GM23248 (cell line): ENCODE measurements around the gene RNF207. TPM values are rescaled to one million over a fixed set of nuclear protein-coding genes. Genes with fewer than 3 reads are reported as not detected.

Source experiments
- DNase-seq: peaks from one replicate; pipeline ENCODE4 v3.0.0-alpha.2; 2015
- H2AFZ ChIP-seq: fragments of 200-600 bp; sonication (generic); 2 replicates; pipeline ENCODE4 v1.6.1; 2016; ENCODE audit warnings: antibody characterized with exemption
- H3F3A ChIP-seq: fragments of 200-600 bp; sonication (generic); 2 replicates; pipeline ENCODE4 v1.6.1; 2016; ENCODE audit warnings: mild to moderate bottlenecking, antibody characterized with exemption, mixed run types; ENCODE audit not compliant: insufficient read depth
- H3K27ac ChIP-seq: fragments of 200-600 bp; sonication (generic); 2 replicates; pipeline ENCODE4 v1.5.1; 2016; ENCODE audit warnings: mild to moderate bottlenecking
- H3K27me3 ChIP-seq: fragments of 200-600 bp; sonication (generic); replicated peaks from 2 replicates; pipeline ENCODE4 v1.6.1; 2016; ENCODE audit warnings: mild to moderate bottlenecking; ENCODE audit not compliant: insufficient read depth
- H3K36me3 ChIP-seq: fragments of 200-600 bp; sonication (generic); 2 replicates; pipeline ENCODE4 v1.6.1; 2016; ENCODE audit warnings: low read depth, mild to moderate bottlenecking
- H3K4me1 ChIP-seq: fragments of 200-600 bp; sonication (generic); 2 replicates; pipeline ENCODE4 v1.6.1; 2016; ENCODE audit warnings: mild to moderate bottlenecking; ENCODE audit not compliant: insufficient read depth
- H3K4me2 ChIP-seq: fragments of 200-600 bp; sonication (generic); one replicate; pipeline ENCODE4 v1.6.1; 2016; ENCODE audit warnings: mild to moderate bottlenecking; ENCODE audit not compliant: unreplicated experiment
- H3K4me3 ChIP-seq: fragments of 200-600 bp; sonication (generic); 2 replicates; pipeline ENCODE4 v1.5.1; 2016; ENCODE audit warnings: mild to moderate bottlenecking
- H3K79me2 ChIP-seq: fragments of 200-600 bp; sonication (generic); 2 replicates; pipeline ENCODE4 v1.6.1; 2016; ENCODE audit warnings: mild to moderate bottlenecking; ENCODE audit not compliant: insufficient read depth
- H3K9ac ChIP-seq: fragments of 200-600 bp; sonication (generic); 2 replicates; pipeline ENCODE4 v1.6.1; 2016; ENCODE audit warnings: mild to moderate bottlenecking
- H3K9me2 ChIP-seq: fragments of 200-600 bp; sonication (generic); 2 replicates; pipeline ENCODE4 v1.6.1; 2016; ENCODE audit warnings: mixed run types, mild to moderate bottlenecking, moderate library complexity; ENCODE audit not compliant: insufficient read depth
- H3K9me3 ChIP-seq: fragments of 200-600 bp; sonication (generic); one replicate; pipeline ENCODE4 v1.6.1; 2017; ENCODE audit warnings: low read depth
- H4K20me1 ChIP-seq: fragments of 200-600 bp; sonication (generic); 2 replicates; pipeline ENCODE4 v1.6.0; 2016; ENCODE audit not compliant: insufficient read depth
- EZH2 ChIP-seq: fragments of 200-600 bp; sonication (generic); IDR thresholded peaks from 2 replicates; pipeline ENCODE4 v1.6.1; 2018; ENCODE audit warnings: antibody characterized with exemption, mild to moderate bottlenecking; ENCODE audit not compliant: insufficient read depth, poor library complexity, severe bottlenecking
- EZH2phosphoT487 ChIP-seq: fragments of 200-600 bp; sonication (generic); IDR thresholded peaks from 2 replicates; pipeline ENCODE4 v1.6.1; 2018; ENCODE audit warnings: antibody characterized with exemption, moderate library complexity, mild to moderate bottlenecking, low read depth; ENCODE audit not compliant: insufficient read depth
- WGBS, 2 experiments: methylation state at CpG; one replicate each; pipeline ENCODE4 v1.1.6; 2015 to 2017; ENCODE audit warnings: low lambda C conversion rate in 2 of 2, low coverage in 1 of 2; ENCODE audit errors: missing lambda C conversion rate in 2 of 2; 5-methylcytosine and 5-hydroxymethylcytosine counted together
- in situ Hi-C: fragments of 300-500 bp; cut with MboI; formaldehyde crosslinking; loops from 2 replicates; pipeline ENCODE4 v1.15.0; 2020
- polyA plus RNA-seq: library from polyadenylated mRNA; unstranded; fragments of >200 nt; fragmentation: Nextera tagmentation; extraction: Ambion mirVana; gene quantifications from 2 replicates; pipeline ENCODE4 v1.2.1, GENCODE V29; 2016
- total RNA-seq: library from RNA; depleted of rRNA; stranded (reverse); fragments of >200 nt; shearing (Covaris generic); gene quantifications from 2 replicates; pipeline ENCODE4 v1.2.3, GENCODE V29; 2014; rRNA removed

Gene RNF207
- total and polyA plus RNA-seq, 2 experiments from 2014 or later, result 8.6 to 30.3 TPM

- Histone ChIP-seq H3K36me3 (no peaks in the 10 kb centered on the region), H3K27me3 (no peaks in the 10 kb centered on the region), H3F3A (0 out of 2 replicates have a peak, but pooled peaks cover 6% of the 10 kb centered on the region), H3K4me2 (no peak overlapping the region), H3K9me3 (no peaks in the 10 kb centered on the region), H3K79me2 (no peaks in the 10 kb centered on the region), H3K9ac (no peak overlapping the region), H3K4me1 (peaks cover 17% of the 10 kb centered on the region), H3K27ac (no peak overlapping the region), H3K4me3 (no peak overlapping the region), H2AFZ (no peak overlapping the region), H3K9me2 (no peaks in the 10 kb centered on the region), H4K20me1 (no peaks in the 10 kb centered on the region)
- TF ChIP-seq EZH2phosphoT487, result no peak
- TF ChIP-seq EZH2, result no peak
- no peak for DNase-seq
- in situ Hi-C loops, result no loop called here
- WGBS, 2 experiments, result 91 to 92% methylated on average over 13 to 14 of the region's 14 CpGs
These were observed 63.4 kb downstream of the RNF207 start for GRCh38 chr1:6269296-6269695.

GRCh38 chr1:6269720-6270400, 63.9 kb downstream of the RNF207 start:
- Histone ChIP-seq H3K79me2 (no peaks in the 10 kb centered on the region), H3K4me1 (peaks cover 17% of the 10 kb centered on the region), H3K4me3 (no peak overlapping the region), H3K9me2 (no peaks in the 10 kb centered on the region), H3K36me3 (no peaks in the 10 kb centered on the region), H3F3A (0 out of 2 replicates have a peak, but pooled peaks cover 6% of the 10 kb centered on the region), H3K9me3 (no peaks in the 10 kb centered on the region), H2AFZ (no peak overlapping the region), H3K9ac (no peak overlapping the region), H3K27me3 (no peaks in the 10 kb centered on the region), H3K4me2 (no peak overlapping the region), H3K27ac (no peak overlapping the region), H4K20me1 (no peaks in the 10 kb centered on the region)
- TF ChIP-seq EZH2phosphoT487 (no peak), EZH2 (no peak)
- DNase-seq, result no peak
- 71 to 72% methylated on average over 22 of the region's 22 CpGs for WGBS, 2 experiments
- in situ Hi-C loops, result no loop called here

GRCh38 chr1:6270401-6270800, 64.5 kb downstream of the RNF207 start:
- H3F3A ChIP-seq, result 0 out of 2 replicates have a peak, but pooled peaks cover 6% of the 10 kb centered on the region
- H3K4me2 ChIP-seq, result no peak overlapping the region
- H3K9me3 ChIP-seq, result no peaks in the 10 kb centered on the region
- DNase-seq, result no peak
- TF ChIP-seq EZH2 (no peak), EZH2phosphoT487 (no peak)
- H3K9me2 ChIP-seq, result no peaks in the 10 kb centered on the region
- WGBS, 2 experiments, result 71 to 72% methylated on average over 8 of the region's 8 CpGs
- H3K27me3 ChIP-seq, result no peaks in the 10 kb centered on the region
- no peak overlapping the region for H3K27ac ChIP-seq
- H4K20me1 ChIP-seq, result no peaks in the 10 kb centered on the region
- in situ Hi-C loops, result no loop called here
- H2AFZ ChIP-seq, result no peak overlapping the region
- H3K9ac ChIP-seq, result no peak overlapping the region
- peaks cover 17% of the 10 kb centered on the region for H3K4me1 ChIP-seq
- no peaks in the 10 kb centered on the region for H3K79me2 ChIP-seq
- H3K36me3 ChIP-seq, result no peaks in the 10 kb centered on the region
- no peak overlapping the region for H3K4me3 ChIP-seq

Other genes with a start within 250 kb of the RNF207 start
- gene NPHP4, start 213.7 kb upstream of the RNF207 start, total RNA-seq, result 4.0 and 7.8 TPM in 2 replicates
- 4.2 and 4.4 TPM in 2 replicates for gene NPHP4, start 213.7 kb upstream of the RNF207 start, polyA plus RNA-seq
- gene KCNAB2, start 160.2 kb upstream of the RNF207 start, total RNA-seq, result 3.5 and 4.8 TPM in 2 replicates
- 3.9 TPM in 2 replicates for gene KCNAB2, start 160.2 kb upstream of the RNF207 start, polyA plus RNA-seq
- gene CHD5, start 25.8 kb upstream of the RNF207 start, total RNA-seq, result 0.11 and 0.25 TPM in 2 replicates
- gene CHD5, start 25.8 kb upstream of the RNF207 start, polyA plus RNA-seq, result 0.10 TPM in 1 of 2 replicates, not detected in the other
- 101 and 127 TPM in 2 replicates for gene RPL22, start 6.5 kb upstream of the RNF207 start, total RNA-seq
- gene RPL22, start 6.5 kb upstream of the RNF207 start, polyA plus RNA-seq, result 124 and 137 TPM in 2 replicates
- gene ICMT, start 29.8 kb downstream of the RNF207 start, total RNA-seq, result 110 and 119 TPM in 2 replicates
- gene ICMT, start 29.8 kb downstream of the RNF207 start, polyA plus RNA-seq, result 69.4 and 71.5 TPM in 2 replicates
- not detected in 2 replicates for gene HES3, start 38.1 kb downstream of the RNF207 start, total RNA-seq
- not detected in 2 replicates for gene HES3, start 38.1 kb downstream of the RNF207 start, polyA plus RNA-seq
- gene GPR153, start 55.0 kb downstream of the RNF207 start, total RNA-seq, result 8.0 and 8.6 TPM in 2 replicates
- gene GPR153, start 55.0 kb downstream of the RNF207 start, polyA plus RNA-seq, result 0.69 and 0.84 TPM in 2 replicates
- gene ACOT7, start 187.6 kb downstream of the RNF207 start, total RNA-seq, result 20.0 and 25.7 TPM in 2 replicates
- gene ACOT7, start 187.6 kb downstream of the RNF207 start, polyA plus RNA-seq, result 74.7 and 79.2 TPM in 2 replicates
- not detected in 2 replicates for gene HES2, start 213.8 kb downstream of the RNF207 start, total RNA-seq
- not detected in 2 replicates for gene HES2, start 213.8 kb downstream of the RNF207 start, polyA plus RNA-seq
- not detected in 2 replicates for gene ESPN, start 218.7 kb downstream of the RNF207 start, total RNA-seq
- gene ESPN, start 218.7 kb downstream of the RNF207 start, polyA plus RNA-seq, result not detected in 2 replicates